ENCODE results near the gene CARD14.
"Not testable (repeated sequence)": the region's sequence is repeated elsewhere in the genome, so short reads cannot be mapped to it uniquely, and the experiment has no call there.

The CARD14 gene

GRCh38 chr17:80223838-80224497, 54.1 kb downstream of the CARD14 start:
- no peak for DNase-seq (ENCODE audit: low spot score)

GRCh38 chr17:80224683-80225082, 54.9 kb downstream of the CARD14 start:
- no peak for DNase-seq (ENCODE audit: low spot score)

DNA sequence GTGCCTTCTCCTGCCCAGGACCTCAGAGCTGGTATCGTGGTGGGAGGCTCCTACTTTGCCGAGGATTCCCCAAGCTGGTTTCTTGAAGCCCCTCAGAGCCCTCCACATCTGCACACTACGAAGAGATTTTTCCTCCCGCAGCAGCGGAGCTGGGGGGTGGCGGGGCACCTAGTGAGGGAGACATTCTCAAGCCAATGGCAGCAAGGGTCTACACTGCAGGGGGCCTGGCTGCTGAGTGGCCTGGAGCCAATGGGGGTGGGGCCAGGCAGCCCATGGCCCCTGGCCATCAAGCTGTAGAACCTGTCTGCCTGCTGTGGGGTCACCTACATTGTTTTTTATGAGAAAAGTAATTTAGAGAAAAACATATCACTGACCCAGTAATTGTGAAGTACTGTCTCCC, 55.4 kb downstream of the CARD14 start:
- no peak for DNase-seq (ENCODE audit: low spot score)

DNA sequence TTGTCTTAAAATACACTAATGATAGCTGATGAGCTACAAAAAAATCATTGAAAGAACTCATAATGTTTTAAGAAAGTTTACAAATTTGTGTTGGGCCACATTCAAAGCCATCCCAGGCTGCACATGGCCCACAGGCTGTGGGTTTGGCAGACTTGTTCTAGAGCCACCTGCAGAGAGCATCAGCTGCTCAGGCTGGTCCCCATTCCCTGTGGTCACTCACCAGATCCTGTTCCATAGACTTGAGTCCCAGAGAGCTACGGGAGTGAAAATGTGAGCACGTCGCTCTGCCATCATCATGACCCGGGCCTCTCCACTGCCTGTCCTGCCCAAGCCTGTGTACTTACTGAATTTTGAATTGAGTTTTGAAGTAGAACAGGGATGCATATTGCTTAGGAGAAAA, 57.3 kb downstream of the CARD14 start:
- no peak for DNase-seq (ENCODE audit: low spot score)

- DNase-seq (ENCODE audit: low spot score), result no peak
Observed at GRCh38 chr17:80227666-80228065, 57.8 kb downstream of the CARD14 start.

GRCh38 chr17:80228477-80228876, 58.6 kb downstream of the CARD14 start:
- DNase-seq (ENCODE audit: low spot score), result no peak

GRCh38 chr17:80229011-80229410, 59.2 kb downstream of the CARD14 start:
- no peak for DNase-seq (ENCODE audit: low spot score)

DNA sequence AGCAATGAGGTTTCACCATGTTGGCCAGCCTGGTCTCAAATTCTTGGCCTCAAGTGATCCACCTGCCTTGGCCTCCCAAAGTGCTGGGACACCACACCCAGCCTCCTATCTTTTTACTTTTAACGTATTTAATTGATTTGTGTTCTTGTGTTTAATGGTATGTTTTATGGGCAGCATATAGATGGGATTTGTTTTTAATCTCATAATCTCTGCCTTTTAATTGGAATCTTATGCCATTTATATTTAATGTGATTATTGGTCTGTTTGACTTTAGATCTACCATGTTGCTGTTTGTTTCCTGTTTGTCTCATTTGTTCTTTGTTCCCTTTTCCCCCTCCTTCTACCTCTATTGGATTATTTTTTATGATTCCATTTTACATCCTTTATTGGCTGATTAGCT, 62.6 kb downstream of the CARD14 start:
- no peak for DNase-seq (ENCODE audit: low spot score)

GRCh38 chr17:80233202-80233601, 63.4 kb downstream of the CARD14 start:
- no peak for DNase-seq (ENCODE audit: low spot score)

DNA sequence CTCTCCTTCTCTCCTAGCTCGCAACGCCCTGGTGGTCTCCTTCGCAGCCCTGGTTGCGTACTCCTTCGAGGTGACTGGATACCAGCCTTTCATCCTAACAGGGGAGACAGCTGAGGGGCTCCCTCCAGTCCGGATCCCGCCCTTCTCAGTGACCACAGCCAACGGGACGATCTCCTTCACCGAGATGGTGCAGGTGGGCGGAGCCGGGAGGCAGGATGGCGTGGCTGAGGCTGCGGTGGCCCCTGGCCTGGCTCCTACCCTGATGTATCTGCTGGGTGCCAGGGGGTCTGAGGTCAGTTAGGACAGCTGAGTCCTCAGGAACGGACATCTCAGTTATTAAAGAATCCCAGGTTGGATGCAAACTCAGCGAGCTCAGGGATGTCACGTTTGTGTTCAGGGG, 67.1 kb downstream of the CARD14 start:
- no peak for DNase-seq (ENCODE audit: low spot score)

DNA sequence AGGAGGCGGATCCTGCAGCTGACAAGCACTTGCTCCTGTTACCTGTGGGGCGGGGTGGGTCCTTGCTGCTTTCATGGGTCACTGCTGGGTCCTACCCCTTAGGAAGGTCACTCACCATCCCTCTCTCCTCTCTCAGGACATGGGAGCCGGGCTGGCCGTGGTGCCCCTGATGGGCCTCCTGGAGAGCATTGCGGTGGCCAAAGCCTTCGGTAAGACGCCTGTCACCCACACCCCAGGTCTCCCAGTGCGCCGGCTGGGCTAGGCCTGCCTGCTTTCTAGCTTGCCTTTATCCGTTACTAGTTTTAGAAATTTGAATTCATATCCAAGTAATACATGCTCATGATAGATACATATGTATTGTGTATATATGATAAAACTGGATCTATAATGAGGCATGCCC, 67.6 kb downstream of the CARD14 start:
- DNase-seq (ENCODE audit: low spot score), result no peak

GRCh38 chr17:80242505-80242904, 72.7 kb downstream of the CARD14 start:
- DNase-seq (ENCODE audit: low spot score), result no peak

- no peak for DNase-seq (ENCODE audit: low spot score)
Observed at GRCh38 chr17:80243526-80244433, 74.0 kb downstream of the CARD14 start.

DNA sequence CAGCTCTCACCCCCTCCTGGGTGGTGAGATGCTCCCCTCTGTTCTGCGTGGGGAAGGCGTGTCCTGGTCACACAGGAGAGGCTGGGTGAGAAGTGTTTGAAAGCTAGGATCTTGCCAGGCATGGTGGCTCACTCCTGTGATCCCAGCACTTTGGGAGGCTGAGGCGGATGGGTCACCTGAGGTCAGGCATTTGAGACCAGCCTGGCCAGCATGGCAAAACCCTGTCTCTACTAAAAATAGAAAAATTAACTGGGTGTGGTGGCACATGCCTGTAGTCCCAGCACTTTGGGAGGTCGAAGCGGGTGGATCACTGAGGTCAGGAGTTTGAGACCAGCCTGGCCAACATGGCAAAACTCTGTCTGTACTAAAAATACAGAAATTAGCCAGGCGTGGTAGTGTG, 74.6 kb downstream of the CARD14 start:
- not testable (repeated sequence) for DNase-seq (ENCODE audit: low spot score)

- DNase-seq (ENCODE audit: low spot score), result no peak
Observed at GRCh38 chr17:80244871-80245509, 75.2 kb downstream of the CARD14 start.

DNA sequence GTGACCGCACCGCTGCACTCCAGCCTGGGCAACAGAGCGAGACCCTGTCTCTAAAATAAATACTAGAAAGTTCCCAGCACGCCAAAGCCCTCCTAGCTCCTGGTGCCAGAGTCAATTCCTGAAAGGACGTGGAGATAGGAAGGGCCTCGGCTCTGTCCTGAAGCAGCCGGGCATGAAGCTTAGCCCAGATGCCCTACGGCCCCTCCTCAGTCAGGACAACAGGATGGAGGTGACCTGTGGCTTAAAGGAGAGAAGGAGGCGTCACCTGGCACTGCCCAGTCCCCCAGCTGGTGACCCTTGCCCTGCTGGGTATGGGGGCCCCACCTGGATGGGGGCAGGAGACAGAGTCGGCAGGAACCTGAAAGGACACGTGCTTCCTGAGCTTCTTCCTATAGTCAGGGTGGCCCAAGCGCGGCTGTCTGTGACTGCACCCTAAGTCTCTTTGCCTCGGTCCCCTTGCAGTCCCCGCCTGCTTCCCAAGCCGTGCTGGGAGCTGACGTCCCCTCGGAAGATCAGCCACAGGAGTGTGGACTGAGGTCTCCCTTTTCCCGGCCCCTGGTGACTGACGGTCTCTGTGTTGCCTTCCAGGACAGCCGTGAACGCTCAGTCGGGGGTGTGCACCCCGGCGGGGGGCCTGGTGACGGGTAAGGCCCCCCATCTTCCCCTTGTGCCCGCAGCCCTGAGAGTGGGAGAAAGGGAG, 75.9 kb downstream of the CARD14 start:
- DNase-seq (ENCODE audit: low spot score), result no peak

DNA sequence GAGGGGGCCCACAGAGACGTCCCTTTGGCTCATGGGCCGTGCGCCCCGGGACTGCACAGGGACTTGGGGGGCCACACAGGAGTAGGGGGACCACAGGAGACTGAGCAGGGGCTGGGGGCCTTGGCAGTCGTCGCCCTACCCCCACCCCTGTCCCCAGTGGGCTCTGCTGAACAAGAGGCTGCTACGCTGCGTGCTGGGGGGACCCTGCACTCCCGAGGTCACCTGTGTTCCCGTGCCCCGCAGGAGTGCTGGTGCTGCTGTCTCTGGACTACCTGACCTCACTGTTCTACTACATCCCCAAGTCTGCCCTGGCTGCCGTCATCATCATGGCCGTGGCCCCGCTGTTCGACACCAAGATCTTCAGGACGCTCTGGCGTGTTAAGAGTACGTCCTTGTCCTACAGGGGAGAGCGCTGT, 76.4 kb downstream of the CARD14 start:
- no peak for DNase-seq (ENCODE audit: low spot score)

- no peak for DNase-seq (ENCODE audit: low spot score)
Observed at GRCh38 chr17:80246726-80247125, 76.9 kb downstream of the CARD14 start.

DNA sequence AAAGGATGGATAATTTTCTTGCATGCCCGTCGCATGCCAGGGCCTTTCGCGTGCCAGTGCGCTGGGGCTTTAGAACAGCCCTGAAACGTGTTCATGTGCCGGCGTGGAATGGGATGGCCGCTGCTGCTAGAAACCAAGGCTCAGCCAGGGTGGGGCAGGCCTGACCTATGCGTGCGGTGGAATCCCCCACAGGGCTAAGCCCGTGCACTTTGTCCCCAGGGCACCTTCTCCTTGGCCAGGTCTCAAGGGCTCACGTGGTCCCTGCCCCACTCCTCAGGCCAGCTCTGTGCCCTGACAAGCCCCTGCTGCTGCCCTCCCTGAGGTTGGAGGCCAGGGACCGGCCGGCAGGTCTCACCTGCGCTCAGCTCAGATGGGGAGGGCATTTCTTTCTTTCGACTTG, 77.7 kb downstream of the CARD14 start:
- DNase-seq (ENCODE audit: low spot score), result no peak

DNA sequence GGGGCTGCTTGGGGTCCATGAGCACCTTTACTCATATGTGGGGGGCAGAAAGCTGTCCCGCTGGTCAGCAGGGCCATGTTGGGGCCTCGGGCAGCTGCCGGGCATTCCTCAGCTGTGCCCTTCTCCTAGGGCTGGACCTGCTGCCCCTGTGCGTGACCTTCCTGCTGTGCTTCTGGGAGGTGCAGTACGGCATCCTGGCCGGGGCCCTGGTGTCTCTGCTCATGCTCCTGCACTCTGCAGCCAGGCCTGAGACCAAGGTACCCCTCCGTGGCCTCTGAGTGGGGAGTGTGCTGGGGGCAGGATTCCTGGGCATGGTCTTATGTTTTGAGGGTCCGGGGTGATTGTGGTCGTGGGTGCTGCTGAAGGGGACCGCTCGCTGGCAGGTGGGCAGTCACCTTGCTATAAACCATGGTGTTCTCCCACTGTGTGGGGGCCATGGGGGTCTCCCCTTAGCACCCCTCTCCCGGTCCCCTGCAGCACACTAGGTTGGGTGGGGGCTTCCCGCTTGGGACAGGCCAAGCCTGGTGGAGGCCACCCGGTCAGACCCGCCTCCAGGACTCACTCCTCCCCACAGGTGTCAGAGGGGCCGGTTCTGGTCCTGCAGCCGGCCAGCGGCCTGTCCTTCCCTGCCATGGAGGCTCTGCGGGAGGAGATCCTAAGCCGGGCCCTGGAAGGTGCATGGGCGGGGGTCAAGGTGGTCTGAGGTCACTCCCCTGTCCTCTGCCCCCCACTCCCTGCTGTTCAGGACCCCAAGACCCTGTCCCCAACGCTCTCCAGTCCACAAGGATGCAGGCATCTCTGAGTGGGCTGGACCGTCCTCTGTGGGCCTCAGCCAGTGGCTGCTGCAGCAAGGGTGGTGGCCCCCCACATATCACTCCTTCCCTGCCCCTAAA, 78.4 kb downstream of the CARD14 start:
- no peak for DNase-seq (ENCODE audit: low spot score)
